OCI-LY7 (cell line): ENCODE results near the gene GAPDHS.

ENCODE experiments used
- EZH2phosphoT487 ChIP-seq: fragments of 200-600 bp; sonication (generic); IDR thresholded peaks from 2 replicates; pipeline ENCODE4 v1.6.1; 2018; ENCODE audit warnings: low read depth, borderline replicate concordance, mild to moderate bottlenecking, mixed run types, antibody characterized with exemption, low read length, moderate library complexity, mixed read lengths
- TF ChIP-seq, protein P1 (sequence below): fragments of 200-600 bp; sonication (generic); conservative IDR thresholded peaks from 2 replicates; pipeline ENCODE4 v1.5.1; 2014; ENCODE audit warnings: mild to moderate bottlenecking, antibody characterized with exemption, low read length, moderate library complexity, mixed read lengths

DNA sequence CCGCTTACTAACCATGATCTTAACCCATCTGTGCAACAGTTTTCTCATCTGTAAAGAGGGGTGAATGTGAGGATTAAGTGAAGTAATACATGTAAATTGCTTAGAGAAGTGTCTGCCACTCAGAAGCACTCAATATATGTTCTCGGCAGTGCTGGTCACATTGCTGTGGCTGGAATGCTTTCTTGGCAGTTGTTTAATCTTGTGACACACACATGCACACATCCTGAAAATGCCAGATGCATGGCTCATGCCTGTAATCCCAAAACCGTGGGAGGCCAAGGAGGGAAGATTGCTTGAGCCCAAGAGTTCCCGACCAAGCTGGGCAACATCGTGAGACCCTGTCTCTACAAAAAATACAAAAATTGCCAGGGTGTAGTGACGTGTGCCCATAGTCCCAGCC is 14.9 kb upstream of the GAPDHS start:
- TF ChIP-seq, protein P1, sequence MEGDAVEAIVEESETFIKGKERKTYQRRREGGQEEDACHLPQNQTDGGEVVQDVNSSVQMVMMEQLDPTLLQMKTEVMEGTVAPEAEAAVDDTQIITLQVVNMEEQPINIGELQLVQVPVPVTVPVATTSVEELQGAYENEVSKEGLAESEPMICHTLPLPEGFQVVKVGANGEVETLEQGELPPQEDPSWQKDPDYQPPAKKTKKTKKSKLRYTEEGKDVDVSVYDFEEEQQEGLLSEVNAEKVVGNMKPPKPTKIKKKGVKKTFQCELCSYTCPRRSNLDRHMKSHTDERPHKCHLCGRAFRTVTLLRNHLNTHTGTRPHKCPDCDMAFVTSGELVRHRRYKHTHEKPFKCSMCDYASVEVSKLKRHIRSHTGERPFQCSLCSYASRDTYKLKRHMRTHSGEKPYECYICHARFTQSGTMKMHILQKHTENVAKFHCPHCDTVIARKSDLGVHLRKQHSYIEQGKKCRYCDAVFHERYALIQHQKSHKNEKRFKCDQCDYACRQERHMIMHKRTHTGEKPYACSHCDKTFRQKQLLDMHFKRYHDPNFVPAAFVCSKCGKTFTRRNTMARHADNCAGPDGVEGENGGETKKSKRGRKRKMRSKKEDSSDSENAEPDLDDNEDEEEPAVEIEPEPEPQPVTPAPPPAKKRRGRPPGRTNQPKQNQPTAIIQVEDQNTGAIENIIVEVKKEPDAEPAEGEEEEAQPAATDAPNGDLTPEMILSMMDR, result no peak
- no peak for TF ChIP-seq EZH2phosphoT487
